Measurements from ENCODE around the gene PPME1. TPM values are rescaled to one million over a fixed set of nuclear protein-coding genes. Genes with fewer than 3 reads are reported as not detected.

PPME1 gene
- total RNA-seq, 1 donor from 2014 or later = 29.2 TPM

DNA sequence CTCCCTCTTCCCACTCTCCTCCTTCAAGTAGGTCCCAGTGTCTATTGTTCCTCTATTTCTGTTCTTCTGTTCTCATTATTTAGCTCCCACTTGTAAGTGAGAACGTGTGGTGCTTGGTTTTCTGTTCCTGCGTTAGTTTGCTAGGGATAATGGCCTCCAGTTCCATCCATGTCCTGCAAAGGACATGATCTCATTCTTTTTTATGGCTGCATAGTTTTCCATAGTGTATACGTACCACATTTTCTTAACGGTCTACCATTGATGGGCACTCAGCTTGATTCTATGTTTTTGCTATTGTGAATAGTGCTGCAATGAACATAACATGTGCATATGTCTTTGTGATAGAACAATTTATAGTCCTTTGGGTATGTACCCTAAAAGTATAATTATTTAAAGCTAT lies 26.5 kb upstream of the PPME1 start:
- H3K27ac ChIP-seq = no peak overlapping the region
- TF ChIP-seq POLR2AphosphoS5 (IDR thresholded peaks at IDR 0.05; ENCODE audit: insufficient read depth in 1 of 2, low read depth in 1 of 2) (no peak), POLR2A (IDR thresholded peaks at IDR 0.05) (no peak)
- TF ChIP-seq, protein P1, sequence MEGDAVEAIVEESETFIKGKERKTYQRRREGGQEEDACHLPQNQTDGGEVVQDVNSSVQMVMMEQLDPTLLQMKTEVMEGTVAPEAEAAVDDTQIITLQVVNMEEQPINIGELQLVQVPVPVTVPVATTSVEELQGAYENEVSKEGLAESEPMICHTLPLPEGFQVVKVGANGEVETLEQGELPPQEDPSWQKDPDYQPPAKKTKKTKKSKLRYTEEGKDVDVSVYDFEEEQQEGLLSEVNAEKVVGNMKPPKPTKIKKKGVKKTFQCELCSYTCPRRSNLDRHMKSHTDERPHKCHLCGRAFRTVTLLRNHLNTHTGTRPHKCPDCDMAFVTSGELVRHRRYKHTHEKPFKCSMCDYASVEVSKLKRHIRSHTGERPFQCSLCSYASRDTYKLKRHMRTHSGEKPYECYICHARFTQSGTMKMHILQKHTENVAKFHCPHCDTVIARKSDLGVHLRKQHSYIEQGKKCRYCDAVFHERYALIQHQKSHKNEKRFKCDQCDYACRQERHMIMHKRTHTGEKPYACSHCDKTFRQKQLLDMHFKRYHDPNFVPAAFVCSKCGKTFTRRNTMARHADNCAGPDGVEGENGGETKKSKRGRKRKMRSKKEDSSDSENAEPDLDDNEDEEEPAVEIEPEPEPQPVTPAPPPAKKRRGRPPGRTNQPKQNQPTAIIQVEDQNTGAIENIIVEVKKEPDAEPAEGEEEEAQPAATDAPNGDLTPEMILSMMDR (IDR thresholded peaks at IDR 0.05) = no peak
- intact Hi-C loops (cut with DNase I) = no loop called here
- DNase-seq (ENCODE audit: extremely low spot score in 2 of 2) = no peak
- H3K4me1 ChIP-seq = peaks cover 11% of the 10 kb centered on the region
- no peaks in the 10 kb centered on the region for H3K27me3 ChIP-seq
- no peaks in the 10 kb centered on the region for H3K36me3 ChIP-seq
- no peaks in the 10 kb centered on the region for H3K9me3 ChIP-seq
- H3K4me3 ChIP-seq = no peak overlapping the region

DNA sequence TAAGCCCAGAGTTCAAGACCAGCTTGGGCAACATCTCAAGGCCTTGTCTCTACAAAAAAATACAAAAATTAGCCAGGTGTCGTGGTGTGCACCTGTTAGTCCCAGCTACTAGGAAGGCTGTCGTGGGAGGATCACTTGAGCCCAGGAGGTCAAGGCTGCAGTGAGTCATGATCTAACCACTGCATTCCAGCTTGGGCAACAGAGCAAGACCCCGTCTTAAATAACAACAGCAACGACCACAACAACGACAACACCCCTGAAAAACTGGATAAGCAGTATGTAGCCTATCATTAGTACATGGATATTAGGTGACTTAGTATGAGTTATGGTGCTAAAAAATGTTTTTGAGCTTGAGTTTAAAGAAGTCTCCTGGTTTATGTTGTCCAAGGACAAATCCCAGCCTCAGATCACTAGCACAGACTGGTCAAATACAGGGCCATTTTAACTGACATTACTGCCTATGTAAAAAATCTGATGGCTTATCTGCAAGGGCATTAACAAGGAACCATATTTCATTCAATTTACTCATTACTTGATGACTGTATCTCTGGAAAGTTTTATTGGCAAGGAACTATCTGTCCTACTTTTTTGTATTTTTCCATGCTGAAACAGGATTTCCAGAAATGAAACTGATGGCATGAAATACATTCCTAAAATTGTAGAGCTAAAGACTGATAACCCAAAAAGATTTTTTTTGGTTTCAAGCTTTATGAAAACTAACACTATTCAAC lies 23.7 kb upstream of the PPME1 start:
- TF ChIP-seq POLR2A (IDR thresholded peaks at IDR 0.05) = no peak
- no peaks in the 10 kb centered on the region for H3K27me3 ChIP-seq
- H3K4me1 ChIP-seq = no peaks in the 10 kb centered on the region
- H3K27ac ChIP-seq = no peak overlapping the region
- DNase-seq (ENCODE audit: extremely low spot score in 2 of 2) = no peak
- H3K9me3 ChIP-seq = no peaks in the 10 kb centered on the region
- no peaks in the 10 kb centered on the region for H3K36me3 ChIP-seq
- no peak overlapping the region for H3K4me3 ChIP-seq
- intact Hi-C loops (cut with DNase I) = no loop called here

DNA sequence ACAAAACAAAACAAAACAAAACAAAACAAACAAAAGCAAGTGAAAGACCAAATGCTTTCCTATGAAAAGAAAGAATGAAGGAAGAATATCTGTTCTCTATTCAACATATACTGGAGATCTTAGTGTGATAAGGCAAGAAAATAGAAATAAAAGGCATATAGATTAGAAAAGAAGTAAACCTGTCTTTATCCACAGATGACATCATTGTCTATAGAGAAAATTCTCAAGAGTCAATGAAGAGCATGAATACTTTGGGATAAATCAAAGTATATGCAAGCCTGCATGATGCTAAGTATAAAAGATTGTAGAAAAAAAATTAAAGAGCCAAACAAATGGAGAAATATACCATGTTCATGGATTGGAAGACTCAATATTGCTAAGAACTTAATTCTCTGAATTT lies 17.9 kb upstream of the PPME1 start:
- no peak for DNase-seq (ENCODE audit: extremely low spot score in 2 of 2)
- Histone ChIP-seq H3K4me3 (no peak overlapping the region), H3K4me1 (peaks cover 6% of the 10 kb centered on the region), H3K36me3 (no peaks in the 10 kb centered on the region), H3K9me3 (no peaks in the 10 kb centered on the region), H3K27me3 (no peaks in the 10 kb centered on the region), H3K27ac (no peak overlapping the region)
- no peak for TF ChIP-seq POLR2A (IDR thresholded peaks at IDR 0.05)
- intact Hi-C loops (cut with DNase I) = no loop called here

DNA sequence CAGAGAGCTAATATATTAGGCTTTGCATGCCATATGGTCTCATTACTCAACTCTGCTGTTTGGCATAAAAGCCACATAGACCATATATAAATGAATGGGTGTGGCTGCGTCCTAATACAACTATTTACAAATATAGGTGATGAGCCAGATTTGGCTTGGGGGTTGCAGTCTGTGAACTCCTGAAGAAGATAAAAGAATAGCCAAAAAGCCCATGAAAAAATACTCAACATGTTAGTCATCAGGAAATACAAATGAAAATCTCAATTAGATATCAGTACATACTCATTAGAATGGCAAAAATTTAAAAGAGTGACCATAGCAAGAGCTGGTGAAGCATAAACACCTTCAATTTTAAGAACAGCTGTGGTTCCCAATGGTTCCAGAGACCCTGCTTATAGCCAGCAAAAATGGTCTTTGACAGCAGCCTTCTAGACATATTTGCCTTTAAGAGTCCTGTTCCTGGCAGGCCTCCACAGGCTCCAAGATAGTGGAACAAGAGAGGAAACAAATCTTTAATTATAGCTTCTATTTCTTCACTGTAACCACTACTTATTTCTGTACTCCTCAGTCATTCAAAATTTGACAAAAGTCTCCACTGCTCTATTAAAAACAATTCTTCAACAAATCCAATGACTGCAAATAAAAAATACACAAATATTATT lies 16.3 kb upstream of the PPME1 start:
- intact Hi-C loops (cut with DNase I) = no loop called here
- no peak for DNase-seq (ENCODE audit: extremely low spot score in 2 of 2)

DNA sequence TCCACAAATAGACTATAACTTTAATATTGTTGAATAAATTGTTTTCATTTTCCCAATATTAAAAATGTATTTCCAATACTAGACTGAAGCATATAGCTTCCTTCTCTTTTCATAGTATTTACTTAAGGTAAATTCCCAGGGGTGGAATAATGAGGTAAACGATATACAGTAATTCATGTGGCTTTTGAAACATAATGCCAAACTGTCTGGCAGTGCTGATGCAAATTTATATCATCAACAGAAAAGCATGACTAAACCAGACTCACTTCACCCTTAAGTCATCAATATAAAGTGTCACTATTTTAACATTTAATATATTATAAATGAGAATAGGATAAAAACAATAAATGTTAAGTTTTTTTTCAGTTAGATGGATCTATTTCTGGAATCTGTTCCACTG lies 13.9 kb upstream of the PPME1 start:
- Histone ChIP-seq H3K4me3 (no peak overlapping the region), H3K27me3 (no peaks in the 10 kb centered on the region), H3K27ac (no peak overlapping the region), H3K9me3 (no peaks in the 10 kb centered on the region), H3K4me1 (peaks cover 6% of the 10 kb centered on the region), H3K36me3 (no peaks in the 10 kb centered on the region)
- TF ChIP-seq POLR2AphosphoS5 (IDR thresholded peaks at IDR 0.05; ENCODE audit: insufficient read depth in 1 of 2, low read depth in 1 of 2) = no peak
- no peak for TF ChIP-seq POLR2A (IDR thresholded peaks at IDR 0.05)
- TF ChIP-seq, protein P1 (IDR thresholded peaks at IDR 0.05) = no peak
- intact Hi-C loops (cut with DNase I) = no loop called here
- no peak for DNase-seq (ENCODE audit: extremely low spot score in 2 of 2)

More for the DNA sequence above, 16.3 kb upstream of the PPME1 start:
- TF ChIP-seq POLR2AphosphoS5 (IDR thresholded peaks at IDR 0.05; ENCODE audit: insufficient read depth in 1 of 2, low read depth in 1 of 2) = no peak
- TF ChIP-seq, protein P1 (IDR thresholded peaks at IDR 0.05) = no peak
- TF ChIP-seq POLR2A (IDR thresholded peaks at IDR 0.05) = no peak
- Histone ChIP-seq H3K4me1 (peaks cover 6% of the 10 kb centered on the region), H3K36me3 (no peaks in the 10 kb centered on the region), H3K27me3 (no peaks in the 10 kb centered on the region), H3K27ac (no peak overlapping the region), H3K4me3 (no peak overlapping the region), H3K9me3 (no peaks in the 10 kb centered on the region)

DNA sequence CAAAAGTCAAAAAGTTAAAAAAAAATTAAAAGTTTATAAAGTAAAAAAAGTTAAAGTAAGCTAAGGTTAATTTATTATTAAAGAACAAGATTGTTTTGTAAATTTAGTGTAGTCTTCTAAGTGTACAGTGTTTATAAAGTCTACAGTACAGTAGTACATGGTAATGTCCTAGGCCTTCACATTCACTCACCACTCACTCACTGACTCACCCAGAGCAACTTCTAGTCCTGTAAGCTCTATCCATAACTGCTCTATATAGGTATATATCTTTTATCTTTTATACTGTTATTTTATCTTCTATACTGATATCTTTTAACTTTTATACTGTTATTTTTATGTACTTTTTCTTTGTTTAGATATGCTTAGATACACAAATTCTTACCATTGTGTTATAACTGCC lies 11.4 kb upstream of the PPME1 start:
- no peak overlapping the region for H3K4me3 ChIP-seq
- H3K4me1 ChIP-seq = peaks cover 5% of the 10 kb centered on the region
- DNase-seq (ENCODE audit: extremely low spot score in 2 of 2) = no peak
- intact Hi-C loops (cut with DNase I) = no loop called here
- H3K27ac ChIP-seq = no peak overlapping the region
- no peaks in the 10 kb centered on the region for H3K27me3 ChIP-seq
- TF ChIP-seq POLR2A (IDR thresholded peaks at IDR 0.05) = no peak
- no peak for TF ChIP-seq POLR2AphosphoS5 (IDR thresholded peaks at IDR 0.05; ENCODE audit: insufficient read depth in 1 of 2, low read depth in 1 of 2)
- no peaks in the 10 kb centered on the region for H3K9me3 ChIP-seq
- no peaks in the 10 kb centered on the region for H3K36me3 ChIP-seq

Measured in vagina (tissue), 2 donors.